Spinal cord (tissue), 10 donors: Measurements from ENCODE around the gene OR51B4. TPM values are rescaled to one million over a fixed set of nuclear protein-coding genes. Genes with fewer than 3 reads are reported as not detected.

Experiments
- DNase-seq, 6 donors: peaks; one replicate each; pipeline versions ENCODE4 v3.0.0 to v3.0.0-alpha.2; 2013 to 2015; ENCODE audit warnings: low spot score in 6 of 6, low read depth in 4 of 6
- H3K27ac ChIP-seq: one replicate; pipeline ENCODE4 v1.5.1; 2013; ENCODE audit warnings: low read depth, low read length, control low read depth
- H3K27me3 ChIP-seq: one replicate; pipeline ENCODE4 v1.6.1; 2013; ENCODE audit warnings: low read length; ENCODE audit not compliant: control insufficient read depth, insufficient read depth
- H3K36me3 ChIP-seq: one replicate; pipeline ENCODE4 v1.6.1; 2013; ENCODE audit warnings: low read length; ENCODE audit not compliant: control insufficient read depth, insufficient read depth
- H3K4me1 ChIP-seq: one replicate; pipeline ENCODE4 v1.6.1; 2013; ENCODE audit warnings: low read length; ENCODE audit not compliant: control insufficient read depth, insufficient read depth
- H3K4me3 ChIP-seq: one replicate; pipeline ENCODE4 v1.5.1; 2013; ENCODE audit warnings: low read depth, low read length, control low read depth
- H3K9me3 ChIP-seq: one replicate; pipeline ENCODE4 v1.6.1; 2013; ENCODE audit warnings: low read length; ENCODE audit not compliant: control insufficient read depth, insufficient read depth
- WGBS: methylation state at CpG from one replicate; pipeline ENCODE4 v1.1.5; 2013; ENCODE audit warnings: missing lambda C conversion rate; ENCODE audit not compliant: insufficient coverage; 5-methylcytosine and 5-hydroxymethylcytosine counted together
- polyA plus RNA-seq, 2 donors: library from polyadenylated mRNA; unstranded; fragments of 120-200 nt; gene quantifications; one replicate each; pipeline ENCODE4 v1.2.1, GENCODE V29; 2013; ENCODE audit not compliant: insufficient read length in 2 of 2
- total RNA-seq, 2 donors: library from RNA; depleted of rRNA in 1 of 2; stranded (reverse); fragments of 120-200 nt in 1 of 2; fragments of >200 nt in 1 of 2; gene quantifications; one replicate each; pipeline versions ENCODE4 v1.2.3 to v1.2.4, GENCODE V29; 2013 to 2014
- donor health status: healthy.

Gene OR51B4
- total and polyA plus RNA-seq, 4 donors, result 0.17 TPM; not detected in 3

DNA sequence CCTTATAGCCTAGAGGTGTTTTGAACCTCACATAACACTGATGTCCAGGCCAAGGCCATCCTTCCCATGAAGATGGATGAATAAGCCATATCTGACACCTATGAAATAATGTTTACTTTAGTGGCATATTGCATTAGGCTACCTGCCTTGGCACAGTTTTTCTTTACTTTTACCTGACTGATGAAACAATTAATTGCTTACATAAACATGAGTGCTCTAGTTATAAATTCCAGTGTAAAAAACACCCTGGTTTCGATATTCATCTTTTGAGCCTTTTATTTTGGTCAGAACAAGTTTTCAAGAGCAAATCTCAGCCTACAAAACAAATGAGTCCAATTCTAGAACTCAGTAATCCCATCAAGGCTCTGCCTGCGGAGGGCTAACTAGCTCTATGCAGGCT is 25.0 kb downstream of the OR51B4 start:
- no CpG with 5 or more reads among the region's 2 CpGs for WGBS
- no peak overlapping the region for H3K27ac ChIP-seq
- no peaks in the 10 kb centered on the region for H3K27me3 ChIP-seq
- H3K9me3 ChIP-seq, result no peaks in the 10 kb centered on the region
- no peak overlapping the region for H3K4me3 ChIP-seq
- no peaks in the 10 kb centered on the region for H3K4me1 ChIP-seq
- DNase-seq, result no peak
- H3K36me3 ChIP-seq, result no peaks in the 10 kb centered on the region

DNA sequence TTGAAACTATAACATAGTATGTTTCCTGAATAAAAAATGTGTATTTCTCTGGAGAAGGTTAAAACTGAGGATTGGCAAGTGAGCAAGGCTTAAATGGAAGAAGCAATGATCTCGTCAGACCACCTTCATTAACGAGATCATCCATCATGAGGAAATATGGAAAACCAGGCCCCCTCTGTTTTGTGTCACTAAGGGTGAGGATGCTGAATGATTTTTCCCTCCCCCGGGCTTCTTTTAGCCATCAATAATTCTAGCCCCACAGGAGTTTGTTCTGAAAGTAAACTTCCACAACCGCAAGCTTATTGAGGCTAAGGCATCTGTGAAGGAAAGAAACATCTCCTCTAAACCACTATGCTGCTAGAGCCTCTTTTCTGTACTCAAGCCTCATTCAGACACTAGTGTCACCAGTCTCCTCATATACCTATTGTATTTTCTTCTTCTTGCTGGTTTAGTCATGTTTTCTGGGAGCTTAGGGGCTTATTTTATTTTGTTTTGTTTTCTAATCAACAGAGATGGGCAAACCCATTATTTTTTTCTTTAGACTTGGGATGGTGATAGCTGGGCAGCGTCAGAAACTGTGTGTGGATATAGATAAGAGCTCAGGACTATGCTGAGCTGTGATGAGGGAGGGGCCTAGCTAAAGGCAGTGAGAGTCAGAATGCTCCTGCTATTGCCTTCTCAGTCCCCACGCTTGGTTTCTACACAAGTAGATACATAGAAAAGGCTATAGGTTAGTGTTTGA is 26.2 kb downstream of the OR51B4 start:
- H3K36me3 ChIP-seq, result no peaks in the 10 kb centered on the region
- H3K4me3 ChIP-seq, result no peak overlapping the region
- no peak overlapping the region for H3K27ac ChIP-seq
- no peaks in the 10 kb centered on the region for H3K27me3 ChIP-seq
- DNase-seq, result no peak
- H3K9me3 ChIP-seq, result no peaks in the 10 kb centered on the region
- H3K4me1 ChIP-seq, result no peaks in the 10 kb centered on the region
- no CpG with 5 or more reads among the region's 6 CpGs for WGBS

DNA sequence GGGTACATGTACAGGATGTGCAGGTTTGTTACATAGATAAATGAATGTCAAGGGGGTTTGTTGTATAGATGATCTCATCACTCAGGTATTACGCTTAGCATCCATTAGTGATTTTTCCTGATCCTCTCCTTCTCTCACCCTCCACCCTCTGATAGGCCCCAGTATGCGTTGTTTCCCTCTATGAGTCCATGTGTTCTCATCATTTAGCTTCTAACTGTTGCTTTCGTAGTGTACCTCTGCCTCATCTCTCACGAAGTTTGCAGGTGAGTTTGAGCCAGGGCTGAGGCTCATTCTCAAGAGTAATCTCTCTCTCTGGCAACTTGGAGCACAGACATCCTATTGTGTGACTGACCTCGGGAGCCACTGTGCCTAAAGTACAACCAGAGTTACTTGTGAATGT is 27.4 kb downstream of the OR51B4 start:
- no peaks in the 10 kb centered on the region for H3K27me3 ChIP-seq
- 79% methylated on average over 3 of the region's 5 CpGs for WGBS
- no peak overlapping the region for H3K4me3 ChIP-seq
- H3K4me1 ChIP-seq, result no peaks in the 10 kb centered on the region
- H3K36me3 ChIP-seq, result no peaks in the 10 kb centered on the region
- DNase-seq, result no peak
- H3K27ac ChIP-seq, result no peak overlapping the region
- H3K9me3 ChIP-seq, result no peaks in the 10 kb centered on the region

DNA sequence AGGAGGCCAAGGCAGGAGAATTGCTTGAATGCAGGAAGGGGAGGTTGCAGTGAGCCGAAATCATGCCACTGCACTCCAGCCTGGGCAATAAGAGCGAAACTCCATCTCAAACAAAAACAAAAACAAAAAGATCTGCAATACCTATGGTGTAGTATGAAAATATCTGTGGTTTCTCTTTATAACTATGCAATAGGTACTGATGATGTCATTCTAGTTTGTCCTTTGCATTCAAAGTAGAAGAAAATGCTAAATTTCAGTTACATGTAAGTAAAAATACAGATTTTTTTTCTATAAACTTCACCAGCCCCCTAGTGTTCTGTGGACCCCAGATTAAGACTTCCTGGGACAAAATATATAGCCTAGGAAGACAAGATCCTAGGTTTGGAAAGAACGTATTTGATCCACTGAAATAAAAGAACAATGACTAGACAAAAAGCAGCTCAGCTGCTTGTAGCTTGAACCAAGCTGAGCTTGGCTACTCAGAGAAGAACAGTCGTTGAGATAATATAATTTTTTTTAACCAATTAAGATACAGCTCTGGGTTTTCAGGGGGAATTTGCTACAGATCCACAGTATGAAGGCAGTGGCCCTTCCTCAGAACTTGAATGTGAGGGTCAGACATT is 29.2 kb downstream of the OR51B4 start:
- no peak overlapping the region for H3K27ac ChIP-seq
- H3K36me3 ChIP-seq, result no peaks in the 10 kb centered on the region
- no peak overlapping the region for H3K4me3 ChIP-seq
- DNase-seq, result no peak
- no peaks in the 10 kb centered on the region for H3K4me1 ChIP-seq
- no peaks in the 10 kb centered on the region for H3K9me3 ChIP-seq
- WGBS, result no CpG with 5 or more reads among the region's 4 CpGs
- no peaks in the 10 kb centered on the region for H3K27me3 ChIP-seq

DNA sequence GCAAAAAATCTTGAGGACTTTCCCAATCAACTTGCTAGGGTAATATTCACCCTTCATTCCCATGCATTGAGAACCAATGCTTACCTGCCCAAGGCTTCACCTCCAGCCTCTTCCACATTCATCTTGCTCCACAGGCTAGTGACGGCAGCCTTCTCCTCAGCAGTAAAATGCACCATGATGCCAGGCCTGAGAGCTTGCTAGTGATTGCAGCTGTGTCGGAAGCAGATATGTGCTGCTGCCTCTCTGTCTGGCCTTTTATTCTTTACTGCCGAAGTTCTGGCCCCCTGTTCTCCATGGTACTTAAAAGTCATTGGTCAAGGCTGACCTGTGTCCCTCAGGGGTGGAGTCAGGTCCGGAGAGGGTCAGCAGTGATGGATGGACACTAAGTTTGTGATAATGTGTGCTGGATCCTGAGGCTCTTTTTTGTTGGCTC is 32.0 kb downstream of the OR51B4 start, which contains the start of gene HBE1:
TSS of gene HBE1 (minus strand) at position 231 of the 433 bp plus-strand sequence. CDS start at position 176, 55 bp downstream.
- no peak within 1 kb of the TSS for H3K27ac ChIP-seq
- 47% methylated on average over 3 of the region's 4 CpGs for WGBS
- H3K4me1 ChIP-seq, result no peaks in the 10 kb centered on the region
- DNase-seq, result no peak
- no peak within 1 kb of the TSS for H3K4me3 ChIP-seq
- H3K27me3 ChIP-seq, result no peaks in the 10 kb centered on the region
- no peaks in the 10 kb centered on the region for H3K9me3 ChIP-seq
- H3K36me3 ChIP-seq, result no peaks in the 10 kb centered on the region

DNA sequence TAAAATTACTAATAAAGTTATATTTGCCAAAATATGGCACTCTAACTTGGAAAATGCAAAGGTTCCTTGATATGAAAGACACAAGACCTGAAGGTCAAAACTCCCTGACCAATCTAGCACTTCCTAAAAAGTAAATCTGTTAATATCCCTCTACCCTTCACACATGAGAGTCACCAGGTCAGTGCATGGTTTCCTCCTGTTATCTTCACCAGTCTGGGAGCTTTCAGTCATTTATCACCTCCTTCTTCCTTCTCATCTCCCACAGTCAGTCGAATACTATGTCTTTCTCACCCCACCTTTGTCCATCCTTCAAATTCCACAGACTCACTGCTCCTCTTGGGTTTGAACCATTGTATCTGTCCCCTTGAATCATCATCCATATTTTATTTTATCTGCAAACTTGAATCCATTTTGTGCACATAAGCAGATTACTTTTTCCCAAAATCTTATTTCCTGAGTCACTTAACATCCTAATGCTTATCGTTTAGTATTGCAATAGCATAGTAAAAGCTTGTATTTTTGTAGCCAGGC is 34.6 kb downstream of the OR51B4 start:
- no peak overlapping the region for H3K27ac ChIP-seq
- no peaks in the 10 kb centered on the region for H3K36me3 ChIP-seq
- H3K4me3 ChIP-seq, result no peak overlapping the region
- WGBS, result 97% methylated on average over 2 of the region's 2 CpGs
- no peaks in the 10 kb centered on the region for H3K9me3 ChIP-seq
- no peaks in the 10 kb centered on the region for H3K27me3 ChIP-seq
- DNase-seq, result no peak
- no peaks in the 10 kb centered on the region for H3K4me1 ChIP-seq

DNA sequence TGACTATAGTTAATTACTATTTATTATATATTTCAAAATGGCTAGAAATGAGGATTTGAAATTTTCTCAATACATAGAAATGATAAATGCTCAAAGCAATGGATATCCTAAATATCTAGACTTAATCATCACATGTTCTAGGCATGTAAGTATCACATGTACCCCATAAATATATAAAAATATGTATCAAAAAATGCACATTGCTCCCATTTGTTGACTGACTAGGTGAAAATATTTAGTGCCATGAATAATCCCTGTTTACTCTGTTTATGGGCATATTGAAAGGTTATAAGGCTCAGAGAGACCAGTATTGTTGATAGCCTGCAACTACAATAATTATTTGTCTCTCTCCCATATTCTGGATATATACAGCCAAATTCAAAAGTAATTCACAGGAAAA is 35.1 kb downstream of the OR51B4 start:
- H3K4me1 ChIP-seq, result no peaks in the 10 kb centered on the region
- no peak for DNase-seq
- no peak overlapping the region for H3K27ac ChIP-seq
- no peaks in the 10 kb centered on the region for H3K36me3 ChIP-seq
- H3K4me3 ChIP-seq, result no peak overlapping the region
- H3K9me3 ChIP-seq, result no peaks in the 10 kb centered on the region
- H3K27me3 ChIP-seq, result no peaks in the 10 kb centered on the region

DNA sequence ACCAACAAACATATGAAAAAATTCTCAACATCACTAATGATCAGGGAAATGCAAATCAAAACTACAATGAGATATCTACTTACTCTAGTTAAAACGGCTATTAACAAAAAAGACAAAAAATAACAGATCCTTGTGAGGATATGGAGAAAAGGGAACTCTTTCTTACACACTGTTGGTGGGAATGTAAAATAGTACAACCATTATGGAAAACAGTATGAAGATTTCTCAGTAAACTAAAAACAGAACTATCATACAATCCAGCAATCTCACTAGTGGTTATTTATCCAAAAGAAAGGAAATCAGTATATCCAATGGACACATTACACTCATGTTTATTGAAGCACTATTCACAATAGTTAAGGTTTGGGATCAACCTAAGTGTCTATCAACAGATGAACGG is 35.9 kb downstream of the OR51B4 start:
- no CpG with 5 or more reads among the region's 2 CpGs for WGBS
- no peaks in the 10 kb centered on the region for H3K27me3 ChIP-seq
- DNase-seq, result no peak
- H3K4me1 ChIP-seq, result no peaks in the 10 kb centered on the region
- H3K4me3 ChIP-seq, result no peak overlapping the region
- H3K36me3 ChIP-seq, result no peaks in the 10 kb centered on the region
- H3K9me3 ChIP-seq, result no peaks in the 10 kb centered on the region
- no peak overlapping the region for H3K27ac ChIP-seq

DNA sequence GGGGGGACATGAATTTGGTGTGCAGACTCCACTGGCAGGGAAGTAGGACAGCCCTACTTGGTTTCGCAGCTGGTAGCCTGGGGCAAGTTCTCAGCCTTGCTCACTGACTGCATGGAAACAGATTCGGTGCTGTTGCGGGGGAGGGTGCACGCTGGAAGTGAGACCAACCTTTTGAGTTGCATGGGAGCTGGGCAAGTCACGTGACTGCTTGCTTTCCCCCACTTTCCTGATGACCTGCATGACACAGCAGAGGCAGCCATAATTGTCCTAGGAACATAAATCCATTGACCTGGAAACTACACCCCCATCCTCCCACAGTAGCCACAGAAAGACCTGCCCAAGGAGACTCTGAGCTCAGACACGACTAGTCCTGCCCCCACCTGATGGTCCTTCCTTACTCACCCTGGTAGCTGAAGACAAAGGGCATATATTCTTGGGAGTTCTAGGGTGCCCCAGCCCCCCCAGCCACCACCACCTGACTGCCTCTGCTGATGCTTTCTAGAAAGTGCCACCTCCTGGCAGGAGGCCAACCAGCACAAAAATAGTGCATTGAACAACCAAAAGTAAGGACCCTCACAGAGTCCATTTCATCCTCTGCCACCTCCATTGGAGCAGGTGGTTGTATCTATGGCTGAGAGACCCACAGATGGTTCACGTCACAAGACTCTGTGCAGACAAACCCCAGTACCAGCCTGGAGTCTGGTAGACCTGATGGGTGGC is 43.0 kb downstream of the OR51B4 start:
- no peaks in the 10 kb centered on the region for H3K27me3 ChIP-seq
- DNase-seq, result no peak
- no peaks in the 10 kb centered on the region for H3K36me3 ChIP-seq
- H3K9me3 ChIP-seq, result no peaks in the 10 kb centered on the region
- no peak overlapping the region for H3K27ac ChIP-seq
- WGBS, result 71% methylated on average over 6 of the region's 7 CpGs
- no peak overlapping the region for H3K4me3 ChIP-seq
- H3K4me1 ChIP-seq, result no peaks in the 10 kb centered on the region
